Stimulated activated CD4-positive, alpha-beta T cell treated with anti-CD3 and anti-CD28 coated beads, Interleukin-2, amount 100 ng/mL, for 48 hours (primary cell): ENCODE data around the gene NFE2L1.
"Not testable (repeated sequence)": the region's sequence is repeated elsewhere in the genome, so short reads cannot be mapped to it uniquely, and the experiment has no call there.

Source experiments
- DNase-seq, 2 donors: peaks; one replicate each; pipeline ENCODE4 v3.0.0-alpha.2; 2020

NFE2L1 gene

DNA sequence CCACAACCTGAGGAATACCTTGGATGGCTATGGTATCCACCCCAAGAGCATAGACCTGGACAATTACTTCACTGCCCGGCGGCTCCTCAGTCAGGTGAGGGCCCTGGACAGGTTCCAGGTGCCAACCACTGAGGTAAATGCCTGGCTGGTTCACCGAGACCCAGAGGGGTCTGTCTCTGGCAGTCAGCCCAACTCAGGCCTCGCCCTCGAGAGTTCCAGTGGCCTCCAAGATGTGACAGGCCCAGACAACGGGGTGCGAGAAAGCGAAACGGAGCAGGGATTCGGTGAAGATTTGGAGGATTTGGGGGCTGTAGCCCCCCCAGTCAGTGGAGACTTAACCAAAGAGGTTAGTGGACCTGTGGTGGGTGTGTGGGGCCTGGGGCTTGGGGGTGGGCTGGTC lies 3.1 kb downstream of the NFE2L1 start:
- DNase-seq: no peak

DNA sequence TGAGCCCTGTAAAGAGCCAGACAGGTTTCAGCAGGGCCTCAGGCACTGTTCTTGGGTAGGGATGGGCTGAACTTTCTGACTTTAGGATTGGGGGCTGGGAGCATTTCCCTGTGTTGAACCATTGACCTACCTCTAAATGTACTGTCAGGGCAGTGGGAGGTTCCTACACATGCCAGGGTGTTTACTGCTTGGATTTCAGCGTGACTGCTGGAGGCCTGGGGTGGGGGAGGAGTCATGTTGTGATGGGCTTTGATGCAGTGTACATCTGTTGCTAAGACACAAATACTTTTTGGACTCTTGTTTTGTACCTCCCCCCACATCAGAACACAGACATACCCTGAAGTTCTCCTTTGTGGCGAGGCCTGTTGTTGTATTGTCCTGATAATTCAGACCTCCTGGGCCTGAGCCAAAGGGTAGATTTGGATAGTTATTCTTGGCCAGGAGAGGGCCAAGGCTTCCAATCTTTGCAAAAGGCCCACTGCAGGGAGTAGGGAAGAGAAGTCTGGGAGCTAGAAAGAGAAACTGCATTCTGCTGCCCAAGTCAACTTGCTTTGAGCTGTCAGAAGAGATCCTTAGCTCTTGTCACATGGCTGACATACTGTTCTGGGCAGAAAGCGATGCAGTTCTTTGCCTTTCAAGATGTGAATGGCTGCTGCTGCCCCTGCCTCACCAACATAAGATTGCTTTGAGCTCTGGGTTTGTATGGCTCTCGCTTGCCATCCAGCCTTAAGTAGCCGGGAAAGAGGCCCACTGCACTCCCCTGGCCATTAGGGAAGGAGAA lies 3.7 kb downstream of the NFE2L1 start:
- no peak for DNase-seq

- DNase-seq: no peak
These were observed 5.0 kb downstream of the NFE2L1 start for GRCh38 chr17:48052956-48053757.

DNA sequence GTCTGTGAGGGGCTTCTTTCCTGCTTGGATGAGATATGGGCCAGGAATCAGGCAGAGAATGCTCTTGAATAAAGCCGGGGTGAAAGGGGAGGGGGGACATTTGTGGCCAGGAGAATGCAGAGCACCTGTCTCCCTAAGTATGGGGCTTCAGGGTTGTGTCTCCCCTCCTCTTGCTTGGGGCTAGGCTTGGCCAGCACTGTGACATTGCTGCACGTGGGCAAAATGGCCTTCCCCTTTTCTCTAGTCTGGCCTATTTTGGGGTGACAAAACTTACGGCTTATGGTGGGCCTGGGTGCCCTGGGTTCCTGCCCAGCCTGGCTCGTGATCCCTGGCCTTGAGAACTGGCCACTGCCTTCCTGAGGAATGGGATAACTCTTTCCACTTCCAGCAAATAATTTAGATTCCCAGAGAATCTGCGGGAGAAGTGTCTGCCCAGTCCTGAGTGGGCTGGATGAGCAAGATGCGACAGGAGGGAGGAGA lies 5.6 kb downstream of the NFE2L1 start:
- DNase-seq: no peak

- no peak for DNase-seq
These were observed 6.4 kb downstream of the NFE2L1 start for GRCh38 chr17:48054238-48055185.

DNA sequence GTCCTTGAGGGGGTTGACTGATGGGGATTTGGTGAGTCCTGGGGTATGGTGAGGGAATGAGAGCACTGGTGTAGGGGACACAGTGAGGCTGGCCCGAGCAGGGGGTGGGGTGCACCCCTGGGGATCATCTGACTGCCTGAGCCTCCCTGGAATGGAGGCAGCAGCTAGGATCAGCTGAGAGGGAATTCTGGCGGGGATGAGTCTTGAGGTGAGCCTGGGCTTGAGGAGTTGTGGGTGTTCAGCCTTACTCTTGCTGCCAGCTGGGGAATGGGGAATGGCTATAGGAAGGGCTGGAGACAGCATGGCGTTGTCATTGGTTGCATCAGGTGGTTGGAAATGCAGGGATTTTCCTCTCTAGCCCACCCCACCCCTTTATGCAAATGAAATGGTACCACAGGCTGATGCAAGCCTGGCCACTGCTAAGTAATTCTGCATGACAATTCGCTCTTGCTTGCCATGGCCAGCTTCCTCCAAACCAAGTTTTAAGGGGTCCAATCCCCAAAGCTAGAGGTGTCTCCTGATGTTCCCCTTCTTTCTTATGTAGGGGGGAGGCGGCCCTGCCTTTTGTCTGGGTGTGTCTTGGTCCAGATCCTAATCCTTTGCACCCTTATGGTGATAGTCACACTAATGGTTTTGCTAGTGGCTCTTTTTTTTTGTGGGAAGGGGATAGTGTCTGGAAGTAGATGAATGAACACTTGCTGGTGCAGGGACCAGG lies 7.5 kb downstream of the NFE2L1 start:
- peak; percentile 31 to 44 for DNase-seq

DNA sequence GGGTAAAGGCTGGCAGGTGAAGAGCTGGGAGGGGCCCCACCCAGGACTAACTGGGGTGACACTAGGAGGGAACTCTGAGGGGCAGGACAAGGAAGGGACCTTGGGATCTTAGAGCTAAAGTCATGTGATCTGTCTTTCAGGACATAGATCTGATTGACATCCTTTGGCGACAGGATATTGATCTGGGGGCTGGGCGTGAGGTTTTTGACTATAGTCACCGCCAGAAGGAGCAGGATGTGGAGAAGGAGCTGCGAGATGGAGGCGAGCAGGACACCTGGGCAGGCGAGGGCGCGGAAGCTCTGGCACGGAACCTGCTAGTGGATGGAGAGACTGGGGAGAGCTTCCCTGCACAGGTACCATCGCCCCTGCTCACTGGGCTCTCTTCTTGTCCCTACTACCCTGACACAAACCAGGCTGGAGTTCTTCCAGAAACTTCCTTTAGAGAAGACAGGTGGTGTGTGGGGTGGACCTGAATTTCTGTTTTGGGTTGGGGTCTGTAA lies 8.1 kb downstream of the NFE2L1 start:
- no peak for DNase-seq

- DNase-seq: no peak
These were observed 8.7 kb downstream of the NFE2L1 start for GRCh38 chr17:48056879-48057278.

GRCh38 chr17:48057626-48058025 lies 9.5 kb downstream of the NFE2L1 start:
- DNase-seq: no peak

DNA sequence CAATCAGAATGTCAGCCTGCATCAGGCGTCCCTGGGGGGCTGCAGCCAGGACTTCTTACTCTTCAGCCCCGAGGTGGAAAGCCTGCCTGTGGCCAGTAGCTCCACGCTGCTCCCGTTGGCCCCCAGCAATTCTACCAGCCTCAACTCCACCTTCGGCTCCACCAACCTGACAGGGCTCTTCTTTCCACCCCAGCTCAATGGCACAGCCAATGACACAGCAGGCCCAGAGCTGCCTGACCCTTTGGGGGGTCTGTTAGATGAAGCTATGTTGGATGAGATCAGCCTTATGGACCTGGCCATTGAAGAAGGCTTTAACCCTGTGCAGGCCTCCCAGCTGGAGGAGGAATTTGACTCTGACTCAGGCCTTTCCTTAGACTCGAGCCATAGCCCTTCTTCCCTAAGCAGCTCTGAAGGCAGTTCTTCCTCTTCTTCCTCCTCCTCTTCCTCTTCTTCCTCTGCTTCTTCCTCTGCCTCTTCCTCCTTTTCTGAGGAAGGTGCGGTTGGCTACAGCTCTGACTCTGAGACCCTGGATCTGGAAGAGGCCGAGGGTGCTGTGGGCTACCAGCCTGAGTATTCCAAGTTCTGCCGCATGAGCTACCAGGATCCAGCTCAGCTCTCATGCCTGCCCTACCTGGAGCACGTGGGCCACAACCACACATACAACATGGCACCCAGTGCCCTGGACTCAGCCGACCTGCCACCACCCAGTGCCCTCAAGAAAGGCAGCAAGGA lies 10.4 kb downstream of the NFE2L1 start:
- no peak for DNase-seq

GRCh38 chr17:48059125-48059668 lies 11.0 kb downstream of the NFE2L1 start:
- no peak for DNase-seq

GRCh38 chr17:48060249-48060648 lies 12.1 kb downstream of the NFE2L1 start:
- DNase-seq: no peak

GRCh38 chr17:48062273-48062672 lies 14.1 kb downstream of the NFE2L1 start:
- DNase-seq: no peak

GRCh38 chr17:48064638-48065037 lies 16.5 kb downstream of the NFE2L1 start:
- no peak for DNase-seq

DNA sequence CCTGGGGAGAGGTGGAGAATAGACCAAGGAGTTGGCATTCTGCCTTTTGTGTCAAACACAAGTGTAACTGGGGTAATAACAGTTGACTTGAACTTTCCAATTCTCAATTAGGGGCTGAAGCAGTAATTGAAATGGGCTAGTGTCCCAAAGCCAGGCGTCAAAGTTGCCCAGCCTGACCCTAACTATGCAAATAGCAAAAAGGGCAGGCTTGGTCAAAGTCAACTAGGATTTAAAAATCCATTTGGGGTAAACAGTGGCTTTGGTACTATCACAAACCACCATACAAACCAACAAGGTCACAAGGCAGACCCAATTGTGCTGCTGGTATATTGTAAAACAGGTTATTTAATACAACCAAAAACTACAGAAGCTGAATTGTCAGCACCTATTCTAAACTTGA lies 18.0 kb downstream of the NFE2L1 start:
- DNase-seq: no peak

- DNase-seq: no peak
These were observed 18.5 kb downstream of the NFE2L1 start for GRCh38 chr17:48066656-48067055.

DNA sequence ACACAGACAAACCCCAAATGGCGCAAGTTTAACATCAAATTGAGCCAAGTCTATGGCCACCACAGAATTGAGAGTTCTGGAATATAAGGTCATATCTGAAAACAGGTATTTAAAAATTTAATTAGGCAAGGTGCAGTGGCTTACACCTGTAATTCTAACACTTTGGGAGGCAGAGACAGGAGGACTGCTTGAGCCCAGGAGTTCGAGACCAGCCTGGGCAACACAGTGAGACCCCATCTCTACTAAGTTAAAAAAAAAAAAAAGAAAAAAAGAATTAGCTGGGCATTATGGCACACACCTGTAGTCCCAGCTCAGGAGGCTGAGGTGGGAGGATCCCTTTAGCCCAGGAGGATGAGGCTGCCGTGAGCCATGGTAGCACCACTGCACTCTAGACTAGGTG lies 19.1 kb downstream of the NFE2L1 start:
- no peak for DNase-seq

DNA sequence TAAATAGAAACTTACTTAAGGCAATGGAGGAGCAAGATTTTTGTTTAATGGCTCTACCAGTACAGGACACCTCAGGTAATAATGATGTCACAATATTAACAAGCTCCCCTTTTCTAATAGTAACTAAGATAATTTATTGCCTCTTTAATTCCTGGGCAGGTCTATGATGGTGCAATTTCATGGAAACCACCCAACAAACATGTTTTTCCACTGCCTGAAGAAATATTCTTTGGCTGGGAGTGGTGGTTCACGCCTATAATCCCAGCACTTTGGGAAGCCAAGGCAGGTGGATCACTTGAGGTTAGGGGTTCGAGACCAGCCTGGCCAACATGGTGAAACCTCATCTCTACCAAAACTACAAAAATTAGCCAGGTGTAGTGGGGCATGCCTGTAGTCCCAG lies 19.6 kb downstream of the NFE2L1 start:
- not testable (repeated sequence) for DNase-seq

DNA sequence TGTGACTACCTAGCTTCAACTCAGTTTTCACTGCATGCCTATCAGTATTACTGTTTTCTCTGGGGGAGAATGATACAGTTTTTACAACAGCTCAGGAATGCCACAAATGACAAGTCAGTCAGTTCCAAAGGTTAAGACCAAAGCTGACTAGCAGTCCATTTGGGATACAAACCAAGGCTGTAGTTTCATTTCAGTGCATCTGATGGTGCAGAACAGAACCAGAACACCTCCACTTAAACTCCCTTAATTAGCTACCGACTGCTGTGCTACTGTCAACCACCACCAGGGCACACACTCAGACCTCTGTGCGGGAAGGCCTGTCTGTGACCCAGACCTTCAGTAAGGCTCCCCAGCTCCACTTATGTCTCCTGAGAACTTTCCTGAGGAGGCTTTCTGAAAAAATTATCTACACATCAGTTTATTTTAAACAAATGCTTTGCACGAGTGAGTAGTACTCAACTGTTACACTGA lies 20.4 kb downstream of the NFE2L1 start:
- DNase-seq: no peak

- DNase-seq: no peak
These were observed 22.0 kb downstream of the NFE2L1 start for GRCh38 chr17:48070195-48070594.

DNA sequence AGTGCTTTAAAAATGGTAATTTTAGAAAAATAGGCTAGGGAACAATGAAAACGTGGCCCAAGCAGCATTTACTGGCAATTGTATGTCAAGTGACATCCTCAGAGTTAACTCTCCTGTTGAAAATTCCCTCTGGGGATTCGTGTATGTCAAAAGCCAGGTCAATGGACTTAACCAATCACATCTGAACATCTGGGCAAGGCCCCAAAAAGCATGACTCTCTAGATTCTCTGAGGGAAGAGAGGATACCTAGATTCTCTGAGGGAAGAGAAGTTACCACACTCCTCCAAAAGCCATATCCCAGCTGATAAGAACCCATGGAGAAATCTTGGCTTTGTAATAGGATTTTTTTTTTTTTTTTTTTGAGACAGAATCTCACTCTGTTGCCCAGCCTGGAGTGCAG lies 23.5 kb downstream of the NFE2L1 start:
- DNase-seq: no peak
